Measurements from ENCODE around the gene MFSD12. TPM values are rescaled to one million over a fixed set of nuclear protein-coding genes. Genes with fewer than 3 reads are reported as not detected.

Gene MFSD12
- total RNA-seq, 2 experiments from 2014 or later: 62.4 to 63.5 TPM

DNA sequence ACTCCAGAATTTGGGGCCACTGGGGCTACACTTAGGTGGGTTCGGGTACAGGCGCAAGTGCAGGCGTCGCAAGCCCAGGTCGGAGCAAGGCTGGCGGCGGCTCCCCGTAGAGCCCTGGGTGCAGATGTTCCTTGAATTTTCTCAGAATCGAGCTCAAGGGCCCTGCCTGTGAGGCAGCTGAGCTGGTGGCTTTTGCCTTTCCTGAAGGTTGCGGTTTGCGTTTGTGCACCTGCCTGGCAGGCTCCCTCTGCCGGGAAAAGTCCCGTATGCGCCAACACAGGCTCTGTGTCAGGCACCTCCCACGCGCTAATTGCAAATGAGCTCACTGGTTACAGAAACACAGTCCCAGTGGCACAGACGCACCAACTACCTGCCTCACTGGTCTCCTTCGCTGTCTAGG lies 62.8 kb downstream of the MFSD12 start:
- intact Hi-C loops (cut with micrococcal nuclease): no loop called here
- ATAC-seq (peak; percentile 73), DNase-seq (peak; percentile 76)
- Mint-ChIP-seq H3K27ac (peak overlapping the region; percentile 57), H3K27me3 (no peaks in the 10 kb centered on the region), H3K9me3 (no peaks in the 10 kb centered on the region), H3K36me3 (ENCODE audit: low read depth) (peaks cover 24% of the 10 kb centered on the region), H3K4me1 (ENCODE audit: low read depth) (peaks cover 19% of the 10 kb centered on the region), H3K4me3 (no peak overlapping the region)
- no peak for TF ChIP-seq CTCF (IDR thresholded peaks at IDR 0.05)
- CTCF ChIA-PET: interaction anchor here (1.0 to 1.8 kb wide), 3 partner anchors 9 to 190 kb away, joined by 4 to 10 read pairs (median 5); no protein-coding TSS in a partner anchor
- POLR2A ChIA-PET: interaction anchor here (0.5 to 1.8 kb wide), 4 partner anchors 13 to 30 kb away, joined by 3 to 6 read pairs (median 4); partner anchors contain the start of gene SMIM24

Other genes starting within 250 kb of the MFSD12 start
- 10 to 100 TPM; 19.0 to 20.8 TPM for gene NFIC, start 191.0 kb downstream of the MFSD12 start, total RNA-seq
- gene SMIM24, start 77.1 kb downstream of the MFSD12 start, total RNA-seq: 1 to 10 TPM; 1.6 to 3.8 TPM
- gene SMIM44, start 74.1 kb downstream of the MFSD12 start, total RNA-seq: not detected
- gene DOHH, start 56.9 kb downstream of the MFSD12 start, total RNA-seq: 10 to 100 TPM; 15.7 to 17.0 TPM
- gene FZR1, start 51.3 kb downstream of the MFSD12 start, total RNA-seq: 10 to 100 TPM; 39.9 to 40.9 TPM
- 1 to 10 TPM; 1.6 to 2.4 TPM for gene TEKTIP1, start 18.4 kb downstream of the MFSD12 start, total RNA-seq
- gene HMG20B, start 15.4 kb upstream of the MFSD12 start, total RNA-seq: 10 to 100 TPM; 42.7 to 47.3 TPM
- gene GIPC3, start 27.9 kb upstream of the MFSD12 start, total RNA-seq: under 1 TPM; 0.09 to 0.14 TPM
- gene TBXA2R, start 49.3 kb upstream of the MFSD12 start, total RNA-seq: 1 to 10 TPM; 2.7 to 3.0 TPM
- gene CACTIN, start 69.2 kb upstream of the MFSD12 start, total RNA-seq: 10 to 100 TPM; 25.9 to 28.5 TPM
- gene PIP5K1C, start 142.9 kb upstream of the MFSD12 start, total RNA-seq: 10 to 100 TPM; 20.4 to 22.2 TPM
- gene TJP3, start 150.8 kb upstream of the MFSD12 start, total RNA-seq: 1 to 10 TPM in 1 of 2 experiments, under 1 TPM in 1; 0.69 to 2.4 TPM
- gene APBA3, start 204.1 kb upstream of the MFSD12 start, total RNA-seq: 10 to 100 TPM; 28.0 to 29.1 TPM
- 10 to 100 TPM; 47.4 to 50.9 TPM for gene MRPL54, start 205.1 kb upstream of the MFSD12 start, total RNA-seq
- gene RAX2, start 214.6 kb upstream of the MFSD12 start, total RNA-seq: not detected
- gene MATK, start 228.8 kb upstream of the MFSD12 start, total RNA-seq: 10 to 100 TPM; 37.6 to 39.6 TPM

All from activated CD8-positive, alpha-beta T cell treated with anti-CD3 and anti-CD28 coated beads for 36 hours (primary cell).